ENCODE data around the gene RELL2. TPM values are rescaled to one million over a fixed set of nuclear protein-coding genes. Genes with fewer than 3 reads are reported as not detected.

Gene RELL2
- total RNA-seq, 1 donor from 2014 or later = 0.86 TPM

DNA sequence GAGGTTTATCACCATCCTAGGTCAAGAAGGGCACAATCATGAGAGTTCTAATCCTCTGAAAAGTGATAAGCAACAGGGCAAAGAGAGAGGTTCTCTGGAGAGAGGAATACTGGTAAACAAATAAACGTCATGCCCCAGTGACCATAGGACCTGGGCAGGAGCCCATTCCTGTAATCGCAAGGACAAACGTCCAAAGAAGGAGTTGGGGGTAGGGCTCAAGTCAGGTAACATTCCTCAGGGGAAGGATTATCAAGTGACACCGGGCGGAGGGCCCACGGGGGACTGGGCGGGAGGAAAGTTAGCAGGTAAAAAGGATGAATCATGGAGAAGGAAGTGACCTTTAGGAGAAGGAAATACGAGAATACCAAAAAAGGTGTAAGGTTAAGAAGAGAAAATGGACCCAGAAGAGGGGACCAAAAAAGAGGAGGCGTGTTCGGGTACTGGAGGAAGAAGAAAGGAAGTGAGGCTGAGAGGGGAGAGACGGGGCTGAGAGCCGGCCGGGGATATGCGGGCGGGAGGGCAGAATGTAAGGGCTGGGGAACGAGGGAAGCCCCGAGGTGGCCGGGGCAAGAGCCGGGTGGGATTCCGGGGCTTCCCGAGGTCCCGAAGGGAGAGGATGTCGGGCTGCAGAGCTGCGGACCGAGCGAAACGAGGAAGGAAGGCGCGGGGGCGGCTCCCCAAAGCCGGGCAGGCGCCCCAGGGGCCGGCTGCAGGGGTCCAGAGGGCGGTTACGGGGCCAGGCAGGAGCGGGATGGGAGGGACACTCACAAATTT lies 18.6 kb upstream of the RELL2 start:
- peak; percentile 57 for DNase-seq
- peak; percentile 35 for ATAC-seq (ENCODE audit: poor library complexity)
- intact Hi-C loops (cut with DNase I) = no loop called here

DNA sequence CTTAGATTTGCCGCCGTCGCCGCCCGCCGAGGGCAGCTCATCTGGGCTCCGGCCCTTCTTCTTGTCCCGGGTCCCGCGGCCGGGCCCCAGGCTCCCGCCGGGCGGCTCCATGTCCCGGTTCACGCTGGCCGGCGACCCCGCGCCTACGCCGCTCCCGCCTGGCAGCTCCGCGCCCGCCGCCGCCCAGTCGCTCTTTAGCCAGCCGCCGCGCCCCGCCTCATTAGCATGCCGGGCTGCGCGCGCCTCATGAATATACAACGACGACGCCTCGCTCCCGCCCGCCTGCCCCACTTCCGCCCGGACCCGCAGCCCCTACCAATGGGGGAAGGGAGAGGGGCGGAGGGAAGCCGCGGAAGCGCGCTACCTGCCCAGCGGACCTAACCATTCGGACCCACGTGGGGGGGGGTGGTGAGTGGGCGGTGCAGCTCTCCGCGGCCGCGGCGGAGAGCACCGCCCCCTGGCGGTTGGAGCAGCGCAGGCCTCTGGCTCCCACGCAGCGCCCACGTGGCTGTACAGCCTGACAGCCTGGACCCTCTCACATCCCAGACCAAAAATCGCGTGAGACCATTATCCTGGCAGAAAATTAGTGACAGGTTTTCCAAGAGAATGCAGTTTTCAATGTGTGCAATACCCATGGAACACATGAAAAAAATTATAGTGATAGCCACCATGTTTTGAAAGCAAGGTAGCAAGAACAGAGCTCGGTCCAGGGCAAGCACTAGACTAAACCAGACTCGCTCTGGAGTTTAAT lies 17.8 kb upstream of the RELL2 start, which contains the start of gene DIAPH1:
Gene DIAPH1, minus strand, starts transcription at position 197 of the 751 bp plus-strand sequence. Its CDS starts 86 bp downstream, at position 111.
- intact Hi-C loops (cut with DNase I) = loop anchor here (1.0 kb wide), 1 partner anchor 27 kb away; no protein-coding TSS in a partner anchor
- DNase-seq (peak; percentile 99), ATAC-seq (ENCODE audit: poor library complexity) (peak; percentile 96)

DNA sequence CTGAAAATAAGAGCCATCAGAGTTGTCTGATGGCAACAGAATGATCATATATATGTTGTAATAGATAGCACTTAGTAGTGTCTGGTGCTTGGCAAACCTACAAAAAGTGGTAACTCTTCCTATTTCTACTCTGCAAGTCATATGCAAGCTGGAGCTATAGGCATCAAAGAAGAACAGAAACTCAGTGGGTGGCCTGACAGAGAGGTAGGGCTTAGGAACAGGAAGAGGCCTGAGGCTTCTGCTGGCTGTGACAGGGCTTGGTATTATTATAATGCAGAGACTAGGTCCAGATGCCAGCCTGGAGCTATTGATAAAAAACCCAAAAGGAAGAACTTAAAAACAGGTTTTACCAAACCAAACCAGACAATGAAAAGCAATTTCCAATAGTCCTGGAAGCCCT lies 13.6 kb upstream of the RELL2 start:
- ATAC-seq (ENCODE audit: poor library complexity) (no peak), DNase-seq (no peak)
- intact Hi-C loops (cut with DNase I) = no loop called here

DNA sequence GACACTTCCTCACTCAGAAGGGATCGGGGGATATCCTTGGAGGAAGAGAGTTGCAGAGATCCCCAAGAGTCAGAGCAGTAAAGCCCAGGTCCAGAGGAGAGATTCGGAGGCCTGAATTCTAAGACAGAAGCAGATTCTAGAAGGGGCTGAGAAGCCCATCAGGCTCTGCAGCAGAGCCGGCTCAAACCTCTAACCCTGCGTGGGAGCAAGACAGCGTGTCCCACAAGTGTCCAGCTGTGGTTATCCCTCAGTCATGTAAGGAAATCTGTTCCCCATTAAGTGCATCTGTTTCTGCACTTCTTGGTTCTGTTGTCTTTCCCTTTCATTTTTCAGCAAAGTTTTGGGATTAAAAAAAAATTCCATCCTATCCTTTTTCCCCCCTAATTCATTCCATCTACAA lies 13.2 kb upstream of the RELL2 start:
- intact Hi-C loops (cut with DNase I) = no loop called here
- no peak for DNase-seq
- no peak for ATAC-seq (ENCODE audit: poor library complexity)

DNA sequence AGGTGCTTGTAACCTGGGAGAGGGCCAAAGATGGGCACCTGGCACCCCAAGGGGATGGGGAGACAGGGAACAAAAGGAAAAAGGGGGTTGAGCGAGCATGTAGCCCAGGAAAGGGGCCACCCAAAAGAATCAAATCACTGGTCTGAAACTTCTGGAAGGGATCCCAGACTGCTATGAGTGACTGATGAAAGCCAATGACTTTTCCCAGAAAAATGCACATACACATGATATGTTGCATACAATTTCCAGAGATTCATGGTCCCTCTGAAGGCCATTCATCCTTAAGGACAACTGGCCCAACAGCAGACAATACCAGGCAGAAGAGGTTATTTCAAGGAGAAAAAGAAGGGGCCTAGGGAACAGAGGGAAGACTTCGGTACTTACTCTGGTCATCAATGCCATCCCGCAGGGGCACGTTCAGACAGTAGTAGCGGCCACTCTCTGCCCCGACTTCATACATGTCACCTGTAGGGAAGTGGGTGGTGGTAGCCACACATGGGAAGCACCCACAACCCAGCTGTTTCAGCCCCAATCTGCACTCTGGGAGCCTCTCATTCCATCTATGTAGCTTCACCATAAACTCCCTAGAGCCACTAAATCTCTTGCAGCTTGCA lies 8.5 kb upstream of the RELL2 start:
- DNase-seq (no peak), ATAC-seq (ENCODE audit: poor library complexity) (no peak)
- intact Hi-C loops (cut with DNase I) = no loop called here

DNA sequence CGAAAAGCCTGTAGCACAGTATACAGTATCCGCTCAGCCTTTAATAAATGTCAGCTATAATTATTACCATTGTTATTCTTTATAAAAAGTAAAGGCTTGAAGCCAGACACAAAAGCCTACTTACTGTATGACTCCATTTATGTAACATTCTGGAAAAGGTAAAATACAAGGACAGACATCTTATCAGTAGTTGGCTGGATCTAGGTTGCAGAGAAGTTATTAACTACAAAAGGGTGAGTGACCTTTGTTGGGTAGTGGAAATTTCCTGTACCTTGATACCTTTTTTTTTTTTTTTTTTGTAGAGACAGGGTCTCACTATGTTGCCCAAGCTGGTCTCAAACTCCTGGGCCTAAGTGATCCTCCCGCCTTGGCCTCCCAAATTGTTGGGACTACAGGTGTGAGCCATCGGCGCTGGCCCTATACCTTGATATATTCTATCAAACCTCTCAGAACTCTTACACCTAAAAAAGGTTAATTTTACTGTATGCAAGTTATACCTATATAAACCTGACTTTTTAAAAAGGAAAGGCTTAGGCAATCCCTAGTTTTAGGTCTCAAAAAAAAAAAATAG lies 6.1 kb upstream of the RELL2 start:
- ATAC-seq (ENCODE audit: poor library complexity) (no peak), DNase-seq (no peak)
- intact Hi-C loops (cut with DNase I) = no loop called here

DNA sequence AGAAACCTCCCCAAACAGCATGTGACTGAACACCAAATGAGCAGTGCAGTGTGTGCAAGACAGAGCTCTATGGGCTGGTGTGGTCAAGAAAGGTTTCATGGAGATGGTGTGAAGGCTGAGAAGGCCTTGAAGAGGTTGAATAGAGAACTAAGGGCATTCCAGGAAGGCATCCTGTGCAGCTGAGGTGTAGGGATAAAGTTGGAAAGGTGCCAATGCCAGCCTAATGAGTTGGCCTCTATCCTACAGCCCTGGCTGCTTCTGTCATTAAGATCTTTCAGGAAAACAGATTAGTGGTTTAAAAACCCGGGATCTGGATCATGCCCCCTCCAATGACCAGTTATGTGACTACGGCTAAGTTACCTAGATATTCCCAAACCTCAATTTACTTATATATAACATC lies 4.1 kb upstream of the RELL2 start:
- ATAC-seq (ENCODE audit: poor library complexity) (no peak), DNase-seq (no peak)
- intact Hi-C loops (cut with DNase I) = no loop called here

DNA sequence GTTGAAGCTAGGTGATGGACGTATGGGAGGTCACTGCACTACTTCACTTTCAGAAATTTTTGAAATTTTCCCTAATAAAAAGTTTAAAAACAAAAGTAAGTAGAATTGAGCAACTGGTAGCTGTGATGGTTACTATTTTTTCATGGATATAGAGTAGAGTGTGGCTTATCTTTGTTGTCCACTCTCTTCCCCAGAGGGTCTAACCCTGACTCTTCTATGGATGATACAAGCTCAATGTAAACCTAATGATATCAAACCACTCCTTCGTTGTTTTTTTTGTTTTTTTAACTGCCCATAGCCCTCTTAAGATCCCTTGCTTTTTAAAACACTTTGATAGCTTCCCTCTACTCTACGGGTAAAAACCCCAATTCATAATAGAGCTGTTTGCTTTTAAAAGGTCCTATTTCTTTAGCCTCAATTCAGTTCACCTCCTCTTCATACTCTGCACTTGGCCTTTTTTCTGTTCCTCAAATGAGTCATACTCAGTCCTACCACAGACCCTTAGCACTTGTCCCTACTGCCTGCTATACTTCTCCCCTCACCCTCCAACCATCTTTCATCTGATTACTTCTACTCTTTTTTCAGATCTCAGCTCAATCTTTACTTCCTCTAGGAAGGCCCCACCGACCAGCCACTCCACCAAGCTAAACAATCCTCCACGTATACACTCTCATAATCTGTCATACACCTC lies 2.8 kb upstream of the RELL2 start:
- no peak for ATAC-seq (ENCODE audit: poor library complexity)
- intact Hi-C loops (cut with DNase I) = no loop called here

DNA sequence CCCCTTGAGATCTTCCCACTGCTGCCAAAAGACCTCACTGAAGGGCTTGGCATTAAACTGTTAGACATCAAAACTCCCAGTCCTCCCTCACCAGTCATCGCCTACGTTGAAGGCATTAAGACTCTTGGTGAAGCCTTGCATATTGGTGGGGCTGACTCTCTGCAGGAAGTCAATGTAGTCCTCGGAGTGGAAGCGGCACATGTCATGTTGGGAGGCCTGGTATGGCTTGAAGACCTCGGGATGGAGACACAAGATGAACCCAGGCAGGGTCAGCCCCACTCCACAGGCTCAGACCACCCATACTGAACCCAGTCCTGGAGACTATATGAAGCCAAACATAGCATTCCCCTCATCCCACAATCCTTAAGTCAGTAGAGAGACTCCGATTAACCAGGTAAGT lies 2.1 kb upstream of the RELL2 start:
- no peak for ATAC-seq (ENCODE audit: poor library complexity)
- intact Hi-C loops (cut with DNase I) = no loop called here
- no peak for DNase-seq

More for the DNA sequence above, 2.8 kb upstream of the RELL2 start:
- DNase-seq = no peak

DNA sequence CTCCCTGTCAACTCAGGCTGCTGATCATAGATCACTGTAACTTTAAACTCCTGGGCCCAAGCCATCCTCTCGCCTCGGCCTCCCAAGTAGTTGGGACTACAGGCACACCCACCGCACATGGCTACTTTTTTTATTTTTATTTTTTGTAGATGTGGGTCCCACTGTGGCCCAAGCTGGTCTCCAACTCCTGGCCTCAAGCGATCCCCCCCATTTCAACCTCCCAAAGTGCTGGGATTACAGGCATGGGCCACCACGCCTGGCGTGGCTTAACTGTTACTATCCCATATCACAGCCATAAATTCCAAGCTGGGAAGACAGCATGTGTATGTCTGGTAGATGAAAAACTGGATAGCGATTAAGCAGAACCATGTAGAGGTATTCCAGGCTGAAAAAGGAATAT lies 1.2 kb upstream of the RELL2 start:
- ATAC-seq (ENCODE audit: poor library complexity) (no peak), DNase-seq (no peak)
- intact Hi-C loops (cut with DNase I) = no loop called here

DNA sequence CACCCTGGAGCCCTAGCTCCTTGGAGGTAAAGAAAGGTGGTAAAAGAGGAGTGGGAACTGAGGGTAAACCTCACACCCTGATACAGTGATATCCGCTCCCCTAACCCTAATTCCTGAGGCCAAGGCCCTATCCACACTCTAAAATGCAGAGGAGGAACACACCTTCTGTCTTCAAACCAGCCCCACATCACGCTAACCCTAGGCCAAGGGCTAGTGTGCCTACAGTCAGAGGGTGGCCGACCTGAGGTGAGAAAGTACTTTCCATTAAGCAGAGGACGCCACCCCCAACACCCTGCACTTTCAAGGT lies 738 bp upstream of the RELL2 start:
- DNase-seq (no peak), ATAC-seq (ENCODE audit: poor library complexity) (no peak)
- intact Hi-C loops (cut with DNase I) = no loop called here

DNA sequence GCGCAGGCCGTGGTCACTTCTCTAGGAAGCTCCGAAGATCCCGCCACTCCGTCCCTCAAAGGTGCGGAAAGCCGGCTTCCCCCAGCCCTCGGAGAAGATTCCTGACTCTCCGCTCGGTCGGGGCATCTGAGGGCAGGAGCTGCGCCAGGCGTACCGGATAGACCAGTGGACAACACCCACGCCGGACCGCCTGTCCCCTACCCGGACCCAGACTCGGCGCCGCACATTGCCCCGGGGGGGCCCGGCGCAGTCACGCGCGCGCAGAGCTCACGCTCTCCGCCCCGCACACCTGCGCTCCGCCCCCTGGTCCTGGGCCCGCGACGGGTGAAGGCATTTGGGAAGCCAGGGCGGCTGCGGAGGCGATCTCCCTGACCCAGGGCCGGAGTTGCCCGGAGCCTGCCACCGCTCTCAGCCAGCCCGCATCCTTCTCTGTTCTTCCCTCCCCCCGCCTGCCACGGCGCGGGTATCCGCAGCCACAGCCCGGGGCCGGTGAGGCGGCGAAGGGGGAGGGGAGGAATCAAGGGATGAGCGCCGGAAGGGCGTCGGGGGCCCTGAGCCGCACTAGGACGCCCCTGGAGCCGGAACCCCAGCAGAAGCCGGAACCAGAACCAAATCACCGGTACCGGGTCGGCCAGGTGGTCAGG lies 448 bp downstream of the RELL2 start:
- DNase-seq (no peak), ATAC-seq (ENCODE audit: poor library complexity) (peak; percentile 34)
- intact Hi-C loops (cut with DNase I) = no loop called here

DNA sequence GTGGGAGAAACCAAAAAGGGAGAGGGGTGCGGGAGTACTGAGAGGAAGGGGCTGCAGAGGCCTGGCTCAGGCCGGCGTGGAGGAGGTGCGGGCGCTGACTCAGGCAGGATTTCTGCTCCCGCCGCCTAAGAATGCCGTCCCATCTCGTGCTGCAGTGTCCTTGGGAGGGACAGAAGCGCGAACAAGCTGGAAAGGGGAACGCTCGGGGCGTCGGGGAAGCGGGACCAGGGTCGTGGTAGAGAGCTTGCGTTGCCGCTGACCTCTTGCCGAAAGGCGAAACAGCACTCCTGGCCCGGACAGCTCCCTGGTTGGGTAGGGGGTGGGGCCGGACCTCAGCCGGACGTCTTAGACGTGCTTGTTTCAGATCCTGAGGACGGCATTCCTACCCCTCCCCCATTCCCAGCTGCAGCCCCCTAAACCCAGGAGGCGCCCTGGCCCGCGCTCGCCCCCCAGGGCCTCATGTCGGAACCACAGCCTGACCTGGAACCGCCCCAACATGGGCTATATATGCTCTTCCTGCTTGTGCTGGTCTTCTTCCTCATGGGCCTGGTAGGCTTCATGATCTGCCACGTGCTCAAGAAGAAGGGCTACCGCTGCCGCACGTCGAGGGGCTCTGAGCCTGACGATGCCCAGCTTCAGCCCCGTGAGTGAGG lies 1.1 kb downstream of the RELL2 start:
- peak; percentile 47 for ATAC-seq (ENCODE audit: poor library complexity)
- intact Hi-C loops (cut with DNase I) = no loop called here
- DNase-seq = peak; percentile 74

DNA sequence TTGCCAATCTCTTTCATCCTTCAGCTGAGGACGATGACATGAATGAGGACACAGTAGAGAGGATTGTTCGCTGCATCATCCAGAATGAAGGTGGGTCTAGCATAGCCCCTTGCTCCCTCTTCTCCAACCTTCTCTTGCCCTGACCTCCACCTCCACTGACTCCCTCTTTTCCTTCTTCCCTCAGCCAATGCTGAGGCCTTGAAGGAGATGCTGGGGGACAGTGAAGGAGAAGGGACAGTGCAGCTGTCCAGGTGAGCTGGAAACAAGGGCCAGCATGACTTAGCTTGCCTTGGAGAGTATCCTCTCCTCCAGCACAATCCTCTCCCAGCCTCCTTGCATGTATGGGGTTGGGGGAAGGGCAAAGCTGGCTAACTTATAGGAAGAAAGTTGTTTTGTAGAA lies 2.0 kb downstream of the RELL2 start:
- DNase-seq (no peak), ATAC-seq (ENCODE audit: poor library complexity) (no peak)
- intact Hi-C loops (cut with DNase I) = no loop called here

DNA sequence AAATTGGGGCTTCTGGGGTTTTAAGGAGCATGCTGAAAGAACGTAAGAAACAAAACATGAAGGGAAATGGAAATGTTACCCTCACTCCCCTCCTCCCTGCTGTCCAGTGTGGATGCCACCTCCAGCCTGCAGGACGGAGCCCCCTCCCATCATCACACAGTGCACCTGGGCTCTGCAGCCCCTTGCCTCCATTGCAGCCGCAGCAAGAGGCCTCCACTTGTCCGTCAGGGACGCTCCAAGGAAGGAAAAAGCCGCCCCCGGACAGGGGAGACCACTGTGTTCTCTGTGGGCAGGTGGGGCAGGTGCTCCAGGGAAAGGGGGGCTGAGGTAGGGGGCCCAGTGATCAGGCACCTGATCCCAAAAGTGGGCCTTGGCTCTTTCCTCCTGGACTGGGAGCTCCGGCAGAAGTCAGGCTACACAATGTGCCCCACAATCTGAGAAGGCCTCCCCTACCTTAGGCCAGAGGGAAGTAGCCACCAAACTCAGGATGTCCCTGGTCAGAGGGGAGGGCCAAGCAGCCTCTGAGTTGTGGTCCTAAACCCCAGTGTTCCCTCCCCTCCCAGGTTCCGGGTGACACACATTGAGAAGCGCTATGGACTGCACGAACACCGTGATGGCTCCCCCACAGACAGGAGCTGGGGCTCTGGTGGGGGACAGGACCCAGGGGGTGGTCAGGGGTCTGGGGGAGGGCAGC lies 2.7 kb downstream of the RELL2 start:
- intact Hi-C loops (cut with DNase I) = no loop called here
- no peak for ATAC-seq (ENCODE audit: poor library complexity)
- no peak for DNase-seq

DNA sequence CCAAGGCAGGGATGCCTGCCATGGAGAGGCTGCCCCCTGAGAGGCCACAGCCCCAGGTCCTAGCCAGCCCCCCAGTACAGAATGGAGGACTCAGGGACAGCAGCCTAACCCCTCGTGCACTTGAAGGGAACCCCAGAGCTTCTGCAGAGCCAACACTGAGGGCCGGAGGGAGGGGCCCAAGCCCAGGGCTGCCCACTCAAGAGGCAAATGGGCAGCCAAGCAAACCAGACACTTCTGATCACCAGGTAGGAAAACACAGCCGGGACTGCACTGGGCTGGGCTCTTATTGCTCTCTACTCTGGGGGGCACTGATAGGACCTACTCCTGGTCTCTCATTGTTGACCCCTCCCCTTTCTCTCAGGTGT lies 3.2 kb downstream of the RELL2 start:
- intact Hi-C loops (cut with DNase I) = no loop called here
- DNase-seq (no peak), ATAC-seq (ENCODE audit: poor library complexity) (no peak)

DNA sequence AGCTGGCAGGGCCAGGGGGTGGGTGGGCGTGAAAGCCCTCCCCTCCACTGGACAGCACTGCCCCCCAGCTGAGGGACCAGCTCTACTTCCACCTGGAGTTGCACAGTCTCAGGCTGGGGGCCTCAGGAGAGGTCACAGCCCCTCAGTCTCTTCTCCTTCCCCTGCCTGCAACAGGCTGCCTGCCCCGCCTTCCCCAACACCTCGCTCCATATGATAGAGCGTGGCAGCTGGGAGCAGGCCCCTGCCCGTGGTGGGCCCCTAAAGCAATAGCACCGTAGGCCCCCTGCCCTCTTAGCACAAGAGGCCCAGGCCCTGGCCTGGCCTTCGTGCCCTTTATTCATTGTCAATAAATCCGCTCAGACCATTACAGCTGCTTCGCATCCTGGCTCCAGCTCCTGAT lies 3.9 kb downstream of the RELL2 start:
- DNase-seq = no peak
- ATAC-seq (ENCODE audit: poor library complexity) = no peak
- intact Hi-C loops (cut with DNase I) = no loop called here
